ENCODE results near the gene FKBP2.

Gene FKBP2

DNA sequence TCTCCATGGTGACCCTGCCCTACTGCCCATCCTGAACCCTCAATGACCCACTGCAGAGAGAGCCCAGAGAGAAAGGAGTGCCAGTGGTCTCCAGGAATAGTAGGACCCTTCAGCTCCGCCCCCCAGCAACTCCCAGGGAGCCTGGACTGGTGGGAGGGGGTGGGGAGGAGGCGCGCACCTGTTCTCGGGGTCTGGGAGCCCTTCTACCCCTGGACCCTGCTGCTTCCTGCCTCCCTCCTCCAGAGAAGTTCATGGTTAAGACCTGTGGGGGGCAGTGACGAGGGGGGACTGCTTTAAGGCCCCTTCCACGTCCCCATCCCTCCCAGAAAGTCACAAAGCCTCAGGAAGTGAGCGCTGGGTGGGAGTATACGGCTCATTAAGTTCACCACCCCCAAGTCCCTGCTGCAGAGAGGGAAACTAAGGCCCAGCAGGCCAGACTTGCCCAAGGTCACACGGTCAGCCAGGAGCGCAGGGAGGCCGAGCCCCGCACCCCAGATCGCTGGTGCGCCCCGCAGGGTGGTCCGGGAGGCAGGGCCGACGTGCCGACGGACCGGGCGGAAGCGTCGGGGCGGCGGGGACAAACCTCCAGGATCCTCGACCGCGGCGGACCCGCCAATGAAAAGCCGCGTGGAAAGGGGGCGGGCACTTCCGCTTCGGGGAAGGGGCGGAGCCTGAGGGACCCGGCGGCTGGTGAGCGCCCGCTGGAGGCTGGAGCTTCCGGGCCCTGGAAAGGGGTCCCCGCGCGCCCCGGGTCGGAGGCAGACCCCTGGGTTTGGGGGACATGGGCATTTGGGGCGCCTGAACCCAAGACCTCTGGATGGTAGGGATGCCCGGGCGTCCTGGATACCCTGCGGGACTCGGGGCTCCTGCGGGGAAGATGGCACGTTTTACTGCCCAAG, 15.0 kb upstream of the FKBP2 start, which contains the start of the genes NUDT22 and TRPT1 (continued):
- peak; percentile 4; the same call in 1 of the 2 replicates for TF ChIP-seq GLIS1 (tag by site-specific recombination; IDR thresholded peaks at IDR 0.05)
- peak; percentile 45; the same call in 1 of the 2 replicates for TF ChIP-seq GLIS2 (tag by site-specific recombination; IDR thresholded peaks at IDR 0.05)
- 0 out of 2 replicates have a peak, but pooled peaks have one; percentile 37 for TF ChIP-seq ZNF394 (tag by site-specific recombination; IDR thresholded peaks at IDR 0.05; ENCODE audit: borderline replicate concordance)
- TF ChIP-seq KLF10 (tag by site-specific recombination; IDR thresholded peaks at IDR 0.05), result peak; percentile 68
- TF ChIP-seq, protein P1, sequence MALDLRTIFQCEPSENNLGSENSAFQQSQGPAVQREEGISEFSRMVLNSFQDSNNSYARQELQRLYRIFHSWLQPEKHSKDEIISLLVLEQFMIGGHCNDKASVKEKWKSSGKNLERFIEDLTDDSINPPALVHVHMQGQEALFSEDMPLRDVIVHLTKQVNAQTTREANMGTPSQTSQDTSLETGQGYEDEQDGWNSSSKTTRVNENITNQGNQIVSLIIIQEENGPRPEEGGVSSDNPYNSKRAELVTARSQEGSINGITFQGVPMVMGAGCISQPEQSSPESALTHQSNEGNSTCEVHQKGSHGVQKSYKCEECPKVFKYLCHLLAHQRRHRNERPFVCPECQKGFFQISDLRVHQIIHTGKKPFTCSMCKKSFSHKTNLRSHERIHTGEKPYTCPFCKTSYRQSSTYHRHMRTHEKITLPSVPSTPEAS (tag by site-specific recombination; IDR thresholded peaks at IDR 0.05), result no peak
- TF ChIP-seq OVOL3 (tag by site-specific recombination; IDR thresholded peaks at IDR 0.05), result no peak
- TF ChIP-seq ZNF707 (tag by site-specific recombination; IDR thresholded peaks at IDR 0.05), result no peak
- no peak for TF ChIP-seq ZNF16 (tag by site-specific recombination; IDR thresholded peaks at IDR 0.05; ENCODE audit: low read depth)
- peak; percentile 54; the same call in 1 of the 2 replicates for TF ChIP-seq ZFHX2 (tag by site-specific recombination; conservative IDR thresholded peaks at IDR 0.05)
- 0 out of 2 replicates have a peak, but pooled peaks have one; percentile 46 for TF ChIP-seq ZNF501 (tag by site-specific recombination; IDR thresholded peaks at IDR 0.05)
- TF ChIP-seq ZNF558 (tag by site-specific recombination; IDR thresholded peaks at IDR 0.05), result no peak
- no peak for TF ChIP-seq ZNF624 (tag by site-specific recombination; IDR thresholded peaks at IDR 0.05)
- TF ChIP-seq KLF9 (tag by site-specific recombination; IDR thresholded peaks at IDR 0.05; ENCODE audit: low read depth), result peak; percentile 44
- TF ChIP-seq, protein P2, sequence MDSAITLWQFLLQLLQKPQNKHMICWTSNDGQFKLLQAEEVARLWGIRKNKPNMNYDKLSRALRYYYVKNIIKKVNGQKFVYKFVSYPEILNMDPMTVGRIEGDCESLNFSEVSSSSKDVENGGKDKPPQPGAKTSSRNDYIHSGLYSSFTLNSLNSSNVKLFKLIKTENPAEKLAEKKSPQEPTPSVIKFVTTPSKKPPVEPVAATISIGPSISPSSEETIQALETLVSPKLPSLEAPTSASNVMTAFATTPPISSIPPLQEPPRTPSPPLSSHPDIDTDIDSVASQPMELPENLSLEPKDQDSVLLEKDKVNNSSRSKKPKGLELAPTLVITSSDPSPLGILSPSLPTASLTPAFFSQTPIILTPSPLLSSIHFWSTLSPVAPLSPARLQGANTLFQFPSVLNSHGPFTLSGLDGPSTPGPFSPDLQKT (IDR thresholded peaks at IDR 0.05; ENCODE audit: borderline replicate concordance, low read depth, low read length), result peak; percentile 78; the same call in 1 of the 2 replicates
- TF ChIP-seq ZBTB8A (tag by site-specific recombination; IDR thresholded peaks at IDR 0.05), result 0 out of 2 replicates have a peak, but pooled peaks have one; percentile 50
- TF ChIP-seq ZNF23 (tag by site-specific recombination; IDR thresholded peaks at IDR 0.05; ENCODE audit: borderline replicate concordance), result no peak
- 0 out of 2 replicates have a peak, but pooled peaks have one; percentile 14 for TF ChIP-seq ZBTB17 (tag by site-specific recombination; IDR thresholded peaks at IDR 0.05)
- TF ChIP-seq, protein P3, sequence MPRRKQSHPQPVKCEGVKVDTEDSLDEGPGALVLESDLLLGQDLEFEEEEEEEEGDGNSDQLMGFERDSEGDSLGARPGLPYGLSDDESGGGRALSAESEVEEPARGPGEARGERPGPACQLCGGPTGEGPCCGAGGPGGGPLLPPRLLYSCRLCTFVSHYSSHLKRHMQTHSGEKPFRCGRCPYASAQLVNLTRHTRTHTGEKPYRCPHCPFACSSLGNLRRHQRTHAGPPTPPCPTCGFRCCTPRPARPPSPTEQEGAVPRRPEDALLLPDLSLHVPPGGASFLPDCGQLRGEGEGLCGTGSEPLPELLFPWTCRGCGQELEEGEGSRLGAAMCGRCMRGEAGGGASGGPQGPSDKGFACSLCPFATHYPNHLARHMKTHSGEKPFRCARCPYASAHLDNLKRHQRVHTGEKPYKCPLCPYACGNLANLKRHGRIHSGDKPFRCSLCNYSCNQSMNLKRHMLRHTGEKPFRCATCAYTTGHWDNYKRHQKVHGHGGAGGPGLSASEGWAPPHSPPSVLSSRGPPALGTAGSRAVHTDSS (tag by site-specific recombination; IDR thresholded peaks at IDR 0.05), result no peak
- TF ChIP-seq ZNF843 (tag by site-specific recombination; IDR thresholded peaks at IDR 0.05), result no peak
- TF ChIP-seq, protein P4, sequence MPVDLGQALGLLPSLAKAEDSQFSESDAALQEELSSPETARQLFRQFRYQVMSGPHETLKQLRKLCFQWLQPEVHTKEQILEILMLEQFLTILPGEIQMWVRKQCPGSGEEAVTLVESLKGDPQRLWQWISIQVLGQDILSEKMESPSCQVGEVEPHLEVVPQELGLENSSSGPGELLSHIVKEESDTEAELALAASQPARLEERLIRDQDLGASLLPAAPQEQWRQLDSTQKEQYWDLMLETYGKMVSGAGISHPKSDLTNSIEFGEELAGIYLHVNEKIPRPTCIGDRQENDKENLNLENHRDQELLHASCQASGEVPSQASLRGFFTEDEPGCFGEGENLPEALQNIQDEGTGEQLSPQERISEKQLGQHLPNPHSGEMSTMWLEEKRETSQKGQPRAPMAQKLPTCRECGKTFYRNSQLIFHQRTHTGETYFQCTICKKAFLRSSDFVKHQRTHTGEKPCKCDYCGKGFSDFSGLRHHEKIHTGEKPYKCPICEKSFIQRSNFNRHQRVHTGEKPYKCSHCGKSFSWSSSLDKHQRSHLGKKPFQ (tag by site-specific recombination; IDR thresholded peaks at IDR 0.05), result no peak
- TF ChIP-seq SP2 (tag by site-specific recombination; IDR thresholded peaks at IDR 0.05), result peak; percentile 88
- TF ChIP-seq, protein P5, sequence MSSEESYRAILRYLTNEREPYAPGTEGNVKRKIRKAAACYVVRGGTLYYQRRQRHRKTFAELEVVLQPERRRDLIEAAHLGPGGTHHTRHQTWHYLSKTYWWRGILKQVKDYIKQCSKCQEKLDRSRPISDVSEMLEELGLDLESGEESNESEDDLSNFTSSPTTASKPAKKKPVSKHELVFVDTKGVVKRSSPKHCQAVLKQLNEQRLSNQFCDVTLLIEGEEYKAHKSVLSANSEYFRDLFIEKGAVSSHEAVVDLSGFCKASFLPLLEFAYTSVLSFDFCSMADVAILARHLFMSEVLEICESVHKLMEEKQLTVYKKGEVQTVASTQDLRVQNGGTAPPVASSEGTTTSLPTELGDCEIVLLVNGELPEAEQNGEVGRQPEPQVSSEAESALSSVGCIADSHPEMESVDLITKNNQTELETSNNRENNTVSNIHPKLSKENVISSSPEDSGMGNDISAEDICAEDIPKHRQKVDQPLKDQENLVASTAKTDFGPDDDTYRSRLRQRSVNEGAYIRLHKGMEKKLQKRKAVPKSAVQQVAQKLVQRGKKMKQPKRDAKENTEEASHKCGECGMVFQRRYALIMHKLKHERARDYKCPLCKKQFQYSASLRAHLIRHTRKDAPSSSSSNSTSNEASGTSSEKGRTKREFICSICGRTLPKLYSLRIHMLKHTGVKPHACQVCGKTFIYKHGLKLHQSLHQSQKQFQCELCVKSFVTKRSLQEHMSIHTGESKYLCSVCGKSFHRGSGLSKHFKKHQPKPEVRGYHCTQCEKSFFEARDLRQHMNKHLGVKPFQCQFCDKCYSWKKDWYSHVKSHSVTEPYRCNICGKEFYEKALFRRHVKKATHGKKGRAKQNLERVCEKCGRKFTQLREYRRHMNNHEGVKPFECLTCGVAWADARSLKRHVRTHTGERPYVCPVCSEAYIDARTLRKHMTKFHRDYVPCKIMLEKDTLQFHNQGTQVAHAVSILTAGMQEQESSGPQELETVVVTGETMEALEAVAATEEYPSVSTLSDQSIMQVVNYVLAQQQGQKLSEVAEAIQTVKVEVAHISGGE (tag by site-specific recombination; conservative IDR thresholded peaks at IDR 0.05; ENCODE audit: low read depth), result peak; percentile 94
- TF ChIP-seq ZNF140 (tag by site-specific recombination; IDR thresholded peaks at IDR 0.05), result no peak
- TF ChIP-seq ZBTB20 (tag by site-specific recombination; IDR thresholded peaks at IDR 0.05), result peak; percentile 49; the same call in 1 of the 2 replicates
- TF ChIP-seq, protein P6, sequence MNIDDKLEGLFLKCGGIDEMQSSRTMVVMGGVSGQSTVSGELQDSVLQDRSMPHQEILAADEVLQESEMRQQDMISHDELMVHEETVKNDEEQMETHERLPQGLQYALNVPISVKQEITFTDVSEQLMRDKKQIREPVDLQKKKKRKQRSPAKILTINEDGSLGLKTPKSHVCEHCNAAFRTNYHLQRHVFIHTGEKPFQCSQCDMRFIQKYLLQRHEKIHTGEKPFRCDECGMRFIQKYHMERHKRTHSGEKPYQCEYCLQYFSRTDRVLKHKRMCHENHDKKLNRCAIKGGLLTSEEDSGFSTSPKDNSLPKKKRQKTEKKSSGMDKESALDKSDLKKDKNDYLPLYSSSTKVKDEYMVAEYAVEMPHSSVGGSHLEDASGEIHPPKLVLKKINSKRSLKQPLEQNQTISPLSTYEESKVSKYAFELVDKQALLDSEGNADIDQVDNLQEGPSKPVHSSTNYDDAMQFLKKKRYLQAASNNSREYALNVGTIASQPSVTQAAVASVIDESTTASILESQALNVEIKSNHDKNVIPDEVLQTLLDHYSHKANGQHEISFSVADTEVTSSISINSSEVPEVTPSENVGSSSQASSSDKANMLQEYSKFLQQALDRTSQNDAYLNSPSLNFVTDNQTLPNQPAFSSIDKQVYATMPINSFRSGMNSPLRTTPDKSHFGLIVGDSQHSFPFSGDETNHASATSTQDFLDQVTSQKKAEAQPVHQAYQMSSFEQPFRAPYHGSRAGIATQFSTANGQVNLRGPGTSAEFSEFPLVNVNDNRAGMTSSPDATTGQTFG (tag by site-specific recombination; IDR thresholded peaks at IDR 0.05; ENCODE audit: borderline replicate concordance), result no peak
